HG03066 (cell line): ENCODE data around the gene IRAK1.

Experiments used
- ATAC-seq: cut with Tn5 transposase; IDR thresholded peaks from one replicate; pipeline ENCODE4 v1.9.1; 2021; ENCODE audit warnings: low read depth; ENCODE audit not compliant: unreplicated experiment

Gene IRAK1

GRCh38 chrX:154019633-154020528 lies at the start of gene IRAK1:
TSS of gene IRAK1 (minus strand) at chrX:154019902. CDS start at chrX:154019812, 90 bp downstream.
- ATAC-seq: peak; percentile 60

- no peak for ATAC-seq
Measured at GRCh38 chrX:154068560-154068959, 48.9 kb upstream of the IRAK1 start.

GRCh38 chrX:154064637-154065435 lies 45.1 kb upstream of the IRAK1 start:
- no peak for ATAC-seq

DNA sequence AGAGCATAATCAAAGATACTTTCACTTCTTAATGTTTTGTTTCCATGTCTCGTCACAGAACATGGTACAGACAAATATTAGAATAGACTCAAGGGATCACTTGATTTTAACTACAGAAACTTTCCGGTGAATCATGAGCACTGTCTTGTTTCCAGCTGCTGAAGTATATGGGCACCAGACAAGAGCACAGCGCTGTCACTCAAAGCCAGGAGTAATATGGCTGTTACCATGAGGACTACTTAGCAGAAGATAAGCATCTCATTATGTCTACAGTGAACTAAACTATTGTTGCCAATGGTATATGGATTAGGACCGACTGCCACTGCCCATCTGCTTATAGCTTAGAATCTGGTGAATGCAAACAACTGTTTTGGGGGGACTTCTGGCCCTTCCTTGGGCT lies 43.5 kb upstream of the IRAK1 start:
- ATAC-seq: no peak

DNA sequence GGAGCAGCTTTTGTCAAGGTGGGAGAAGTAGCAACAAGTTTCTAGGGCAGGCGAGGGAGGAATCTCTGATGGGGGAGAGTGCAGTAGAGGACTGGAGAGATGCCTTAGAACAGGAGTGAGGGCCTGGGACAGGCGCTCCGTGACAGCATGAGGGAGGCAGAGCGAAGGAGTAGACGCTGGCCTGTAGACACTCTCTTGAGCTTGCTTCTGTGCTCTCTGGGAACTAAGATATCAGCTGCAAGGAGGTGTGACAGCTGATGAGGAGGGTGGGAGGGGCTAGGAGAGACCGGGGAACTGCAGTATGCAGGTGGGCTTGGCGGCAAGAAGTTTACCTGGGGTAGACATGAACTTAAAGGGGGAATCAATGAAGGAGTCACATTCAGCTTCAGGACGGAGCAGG lies 42.1 kb upstream of the IRAK1 start:
- ATAC-seq: no peak

- no peak for ATAC-seq
Measured at GRCh38 chrX:154059729-154060245, 40.1 kb upstream of the IRAK1 start.

DNA sequence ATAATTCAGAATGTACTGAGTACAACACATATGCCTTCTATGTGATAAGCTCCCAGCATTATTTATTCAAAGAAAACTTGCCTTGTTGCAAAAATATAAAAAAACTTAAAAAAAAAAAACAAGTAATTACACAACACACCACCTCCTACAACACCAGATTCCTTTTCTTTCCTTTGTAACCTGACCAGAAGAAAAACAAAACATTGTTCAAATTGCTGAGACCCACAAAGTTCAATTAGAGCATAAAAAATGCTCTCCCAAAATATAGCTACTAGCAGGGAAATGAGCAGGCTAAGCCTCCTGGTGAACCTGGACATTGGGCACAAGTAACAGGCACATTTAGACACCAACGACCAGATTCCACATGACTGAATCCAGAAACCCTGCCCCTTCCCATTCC lies 39.5 kb upstream of the IRAK1 start:
- ATAC-seq: no peak

- ATAC-seq: no peak
Measured at GRCh38 chrX:154058214-154058997, 38.7 kb upstream of the IRAK1 start.

GRCh38 chrX:154057791-154058190 lies 38.1 kb upstream of the IRAK1 start:
- no peak for ATAC-seq

GRCh38 chrX:154056770-154057241 lies 37.1 kb upstream of the IRAK1 start:
- ATAC-seq: no peak

GRCh38 chrX:154051201-154051810 lies 31.6 kb upstream of the IRAK1 start:
- ATAC-seq: no peak

- no peak for ATAC-seq
Measured at GRCh38 chrX:154050113-154050495, 30.4 kb upstream of the IRAK1 start.

DNA sequence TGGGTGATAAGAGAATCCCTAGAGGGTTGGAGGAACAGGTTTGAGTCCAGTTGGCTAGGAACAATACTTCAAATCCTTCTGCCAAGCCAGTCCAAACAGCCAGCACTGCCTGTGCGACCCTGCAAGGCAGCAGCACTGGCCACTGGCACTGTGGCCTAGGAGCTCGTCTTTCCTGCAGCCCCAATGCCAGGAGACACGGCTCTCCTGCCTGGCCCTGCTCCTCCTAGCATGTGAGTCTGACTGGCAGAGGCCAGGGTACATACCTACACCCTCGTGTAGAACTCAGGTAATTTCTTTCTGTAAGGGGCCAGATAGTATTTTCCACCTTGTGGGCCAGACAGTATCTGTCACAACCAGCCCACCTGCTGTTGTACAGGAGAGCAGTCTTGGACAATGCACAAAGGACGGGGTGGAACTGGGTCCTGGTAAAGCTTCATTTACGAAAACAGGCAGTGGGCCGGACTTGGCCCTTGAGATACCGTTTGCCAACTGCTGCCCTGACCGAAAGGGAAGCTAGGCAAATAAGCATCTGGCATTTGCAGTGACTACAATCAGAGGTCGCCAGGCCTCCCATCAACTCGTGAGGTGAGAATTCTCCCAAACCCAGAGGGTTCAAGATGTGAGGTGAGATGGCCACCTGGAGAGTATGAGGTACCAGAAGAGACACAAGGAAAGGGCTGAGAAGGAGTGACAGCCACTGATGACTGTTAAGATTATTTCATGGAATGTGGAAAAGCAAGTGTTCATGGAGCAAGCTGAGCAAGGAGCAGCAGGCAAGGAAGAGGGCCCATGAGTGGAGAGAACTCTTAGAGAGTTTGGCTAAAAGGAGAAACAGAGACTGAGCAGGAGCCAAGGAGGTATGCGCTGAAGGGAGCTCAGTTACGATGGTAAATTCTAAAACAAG lies 29.8 kb upstream of the IRAK1 start:
- no peak for ATAC-seq

DNA sequence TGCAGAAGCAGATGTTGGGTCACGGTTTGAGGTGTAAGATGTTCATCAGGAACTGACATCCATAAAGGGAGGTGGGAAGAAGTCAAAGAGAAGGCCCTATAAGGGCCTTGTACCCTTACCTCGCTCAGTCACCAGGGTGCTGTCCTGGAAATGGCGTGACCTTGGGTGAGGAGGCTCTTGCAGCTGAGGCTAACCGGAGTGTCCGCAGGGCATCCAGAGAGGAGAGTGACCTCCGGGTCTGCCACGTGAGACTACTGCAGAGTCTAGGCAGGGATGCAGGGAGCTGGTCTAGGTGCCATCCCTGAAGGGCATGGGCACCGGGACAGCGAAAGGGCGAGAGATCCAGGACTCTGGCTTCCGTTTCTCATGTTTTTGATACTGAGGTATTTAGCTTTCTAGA lies 28.7 kb upstream of the IRAK1 start:
- no peak for ATAC-seq

DNA sequence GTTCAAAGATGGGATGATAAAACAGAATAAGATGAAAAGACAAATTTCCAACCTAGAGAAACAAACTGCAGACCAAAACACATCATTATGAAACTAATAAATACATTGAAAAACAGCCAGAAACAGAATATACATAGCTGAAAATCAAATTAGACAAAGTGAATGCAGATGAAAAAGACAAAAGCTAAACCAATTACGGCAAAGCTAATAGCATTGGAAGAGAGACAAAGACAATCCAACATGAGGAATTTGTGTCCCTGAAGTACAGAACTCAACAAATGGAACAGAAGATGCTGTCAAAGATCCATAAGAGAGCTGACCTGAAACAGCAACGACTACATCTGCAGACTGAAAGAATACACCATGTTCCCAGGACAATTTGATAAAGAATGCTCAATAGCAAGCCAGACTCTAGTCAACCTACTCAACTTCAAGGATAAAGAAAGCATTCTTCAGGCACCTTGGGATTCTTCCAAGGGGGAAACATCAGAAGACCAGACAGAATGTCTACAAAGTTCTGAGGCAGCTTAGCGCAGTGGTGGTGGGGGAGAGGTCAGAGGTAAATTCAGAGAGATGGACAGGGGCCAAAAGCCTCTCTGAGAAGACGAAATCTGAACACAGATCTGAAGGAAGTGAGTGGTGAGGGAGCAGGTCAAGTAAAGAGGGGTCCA lies 27.4 kb upstream of the IRAK1 start:
- no peak for ATAC-seq

DNA sequence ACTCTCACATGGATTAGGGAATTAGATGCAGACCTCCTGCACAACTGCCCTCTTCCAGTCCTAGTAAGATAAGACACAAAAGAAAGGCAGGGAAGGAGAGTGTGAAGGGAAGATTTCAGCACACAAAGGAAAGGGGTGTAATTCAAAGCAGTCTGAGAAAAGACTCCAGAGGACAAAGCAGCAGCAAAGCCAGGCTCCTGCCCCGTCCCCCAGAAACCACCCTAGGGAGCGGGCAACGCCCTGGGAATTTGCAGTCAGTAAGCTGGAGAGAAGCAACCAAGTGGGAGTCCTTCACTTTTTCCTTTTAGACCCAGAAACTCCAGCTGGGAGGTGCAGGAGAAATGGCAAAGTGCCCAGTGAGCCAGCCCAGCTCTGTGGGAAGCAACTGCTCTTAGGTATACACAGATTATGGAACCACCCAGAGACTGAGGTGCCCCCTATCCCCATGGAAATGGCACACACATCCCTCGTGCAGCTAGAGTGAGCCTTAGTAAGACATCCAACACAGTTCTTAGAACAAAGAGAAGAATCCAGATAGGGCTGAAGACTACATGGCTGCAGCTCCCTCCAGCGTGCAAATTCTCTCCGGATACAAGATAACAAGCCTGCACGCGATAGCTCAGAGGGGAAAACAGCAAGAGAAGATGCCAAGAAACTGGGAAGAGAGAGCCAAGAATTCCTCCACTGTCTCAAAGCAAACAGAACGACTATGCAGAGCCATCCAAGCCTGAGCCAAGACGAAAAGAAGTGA lies 26.5 kb upstream of the IRAK1 start:
- no peak for ATAC-seq

- ATAC-seq: no peak
Measured at GRCh38 chrX:154044091-154044490, 24.4 kb upstream of the IRAK1 start.
